GM21515 (cell line): Measurements from ENCODE around the gene SHFL.

ENCODE experiments used
- ATAC-seq: cut with Tn5 transposase; IDR thresholded peaks from one replicate; pipeline ENCODE4 v1.9.1; 2021; ENCODE audit not compliant: unreplicated experiment

The SHFL gene

GRCh38 chr19:10107817-10108367 lies 21.8 kb downstream of the SHFL start:
- ATAC-seq, result no peak

- ATAC-seq, result no peak
These were observed 23.4 kb downstream of the SHFL start for GRCh38 chr19:10109528-10109927.

- no peak for ATAC-seq
These were observed 24.2 kb downstream of the SHFL start for GRCh38 chr19:10110076-10110971.

GRCh38 chr19:10110972-10111317 lies 24.8 kb downstream of the SHFL start:
- no peak for ATAC-seq

GRCh38 chr19:10111405-10111811 lies 25.3 kb downstream of the SHFL start, which contains the start of gene P2RY11:
Gene P2RY11, plus strand, starts transcription at chr19:10111693. Its CDS starts 29 bp downstream, at chr19:10111722.
- no peak for ATAC-seq

GRCh38 chr19:10112037-10112761 lies 26.1 kb downstream of the SHFL start:
- ATAC-seq, result no peak

- no peak for ATAC-seq
These were observed 26.9 kb downstream of the SHFL start for GRCh38 chr19:10112895-10113591.

- no peak for ATAC-seq
These were observed 27.5 kb downstream of the SHFL start for GRCh38 chr19:10113592-10113963.

GRCh38 chr19:10113964-10114650 lies 28.0 kb downstream of the SHFL start:
- ATAC-seq, result no peak

GRCh38 chr19:10114651-10115391 lies 28.7 kb downstream of the SHFL start:
- no peak for ATAC-seq

GRCh38 chr19:10115392-10116084 lies 29.4 kb downstream of the SHFL start:
- ATAC-seq, result no peak

GRCh38 chr19:10116085-10116865 lies 30.2 kb downstream of the SHFL start:
- ATAC-seq, result no peak

GRCh38 chr19:10116866-10117616 lies 30.9 kb downstream of the SHFL start:
- ATAC-seq, result no peak

GRCh38 chr19:10118960-10119359 lies 32.8 kb downstream of the SHFL start:
- ATAC-seq, result no peak

- ATAC-seq, result no peak
These were observed 34.5 kb downstream of the SHFL start for GRCh38 chr19:10120538-10121189.

GRCh38 chr19:10122045-10122444 lies 35.9 kb downstream of the SHFL start:
- ATAC-seq, result no peak

- ATAC-seq, result no peak
These were observed 38.3 kb downstream of the SHFL start for GRCh38 chr19:10124429-10124828.
